Adrenal gland (tissue), 12 donors: ENCODE results near the gene SGK2. TPM values are rescaled to one million over a fixed set of nuclear protein-coding genes. Genes with fewer than 3 reads are reported as not detected.
A peak's percentile ranks its signal among the peaks of the same experiment; 100 is the strongest.

ENCODE experiments used
- DNase-seq, 7 donors: peaks; one replicate each; pipeline ENCODE4 v3.0.0-alpha.2; 2019 to 2020
- H3K27ac ChIP-seq, 5 donors: fragments of 200-600 bp; sonication (generic) in 4 of 5; 1 replicate in 3 of 5; 2 replicates in 2 of 5; pipeline versions ENCODE4 v1.5.1 to v1.8.0; 2016 to 2020; ENCODE audit warnings: mild to moderate bottlenecking in 1 of 5
- H3K27me3 ChIP-seq: fragments of 200-600 bp; 2 replicates; pipeline ENCODE4 v1.8.0; 2021
- H3K36me3 ChIP-seq, 2 donors: fragments of 200-600 bp; replicated peaks in 1 of 2; 1 replicate in 1 of 2; 2 replicates in 1 of 2; pipeline versions ENCODE4 v1.5.1 to v1.8.0; 2018 to 2022
- H3K4me1 ChIP-seq, 2 donors: fragments of 200-600 bp; replicated peaks in 1 of 2; 1 replicate in 1 of 2; 2 replicates in 1 of 2; pipeline versions ENCODE4 v1.5.1 to v1.8.0; 2018 to 2021
- H3K4me3 ChIP-seq, 4 donors: fragments of 200-600 bp; sonication (generic) in 3 of 4; one replicate each; pipeline ENCODE4 v1.5.1; 2016 to 2018
- H3K9me3 ChIP-seq, 3 donors: fragments of 200-600 bp; sonication (generic) in 1 of 3; replicated peaks in 1 of 3; 1 replicate in 2 of 3; 2 replicates in 1 of 3; pipeline versions ENCODE4 v1.5.1 to v1.8.0; 2016 to 2021
- CTCF ChIP-seq, 6 experiments: fragments of 450-650 bp in 4 of 6; fragments of 200-600 bp in 2 of 6; sonication (generic) in 1 of 6; IDR thresholded peaks; 1 replicate in 5 of 6; 2 replicates in 1 of 6; pipeline versions ENCODE4 v1.5.1 to v1.8.0; 2016 to 2021; ENCODE audit warnings: antibody characterized with exemption in 6 of 6, mild to moderate bottlenecking in 2 of 6, moderate library complexity in 1 of 6
- POLR2A ChIP-seq, 2 donors: fragments of 450-650 bp; IDR thresholded peaks; one replicate each; pipeline ENCODE4 v1.6.1; 2017; ENCODE audit warnings: antibody characterized with exemption in 2 of 2, mild to moderate bottlenecking in 2 of 2, moderate library complexity in 1 of 2
- WGBS, 4 donors: extraction: QIAGEN DNeasy Blood & Tissue Kit in 2 of 4; methylation state at CpG; one replicate each; pipeline versions ENCODE4 v1.1.5 to v1.1.7; 2013 to 2017; 5-methylcytosine and 5-hydroxymethylcytosine counted together
- intact Hi-C, 2 donors: fragments of 100-400 bp; cut with DNase I; formaldehyde crosslinking; loops; one replicate each; pipeline versions ENCODE4 v1.14.1 to v1.15.0; 2022 to 2023
- polyA plus RNA-seq, 3 donors: library from polyadenylated mRNA; stranded (reverse); fragments of 200-250 nt in 2 of 3; fragments of 350-450 nt in 1 of 3; fragmentation: Illumina TruSeq in 1 of 3; extraction: RNeasy Lipid Tissue Mini Kit (QIAGEN cat#74804) in 1 of 3; gene quantifications; one replicate each; pipeline ENCODE4 v1.2.3, GENCODE V29; 2013 to 2014
- total RNA-seq, 9 donors: library from RNA; depleted of rRNA in 4 of 9; stranded (reverse); fragments of >200 nt in 4 of 9; fragments of 120-200 nt in 1 of 9; fragmentation: NEBNext Ultra II Directional in 1 of 9; extraction: Animal tissue kit (Norgen Biotek cat#: 25700) in 1 of 9; gene quantifications; one replicate each; pipeline versions ENCODE4 v1.1.0 to v1.2.4, GENCODE V29; 2013 to 2023
- donor health status: healthy with polysubstance abuse.
- donor health status: Bipolar disorder and iron deficiency.
- donor health status: DM: yes; HTN: yes; CAD: no.
- donor health status: DM: no; HTN: no; CAD: no.
- donor health status: DM: no; HTN: no; CAD: no.
- donor health status: DM: yes; HTN: yes; CAD: no.

The SGK2 gene
- total and polyA plus RNA-seq, 12 donors = 0.38 to 4.9 (median 1.3) TPM; not detected in 2

DNA sequence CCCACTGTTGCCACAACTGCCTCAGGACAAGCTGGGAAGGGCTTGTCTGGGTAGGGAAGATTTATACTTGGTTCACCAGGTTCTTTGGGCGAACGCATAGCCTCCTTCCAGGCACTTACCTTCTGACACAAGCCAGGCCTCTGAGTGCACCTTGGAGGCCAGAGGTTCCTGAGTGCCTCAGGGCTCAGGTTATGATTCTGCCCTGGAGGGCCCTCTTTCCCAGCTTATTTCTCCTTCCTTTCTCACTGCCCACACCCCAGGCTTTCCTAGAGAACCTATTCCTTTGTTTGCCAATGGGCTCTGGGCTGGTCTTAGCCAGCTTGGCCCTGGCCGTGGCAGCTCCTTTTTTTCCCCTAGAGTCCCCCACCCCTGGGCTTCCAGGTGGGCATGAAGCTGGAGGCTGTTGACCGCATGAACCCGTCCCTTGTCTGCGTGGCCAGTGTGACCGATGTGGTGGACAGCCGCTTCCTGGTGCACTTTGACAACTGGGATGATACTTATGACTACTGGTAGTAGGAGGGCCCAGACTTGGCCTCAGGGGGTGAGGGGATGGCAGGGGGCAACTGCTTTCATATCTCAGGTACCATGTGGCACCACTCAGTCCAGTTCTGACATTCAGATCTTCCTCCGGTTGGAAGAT, 26.3 kb upstream of the SGK2 start:
- Histone ChIP-seq H3K27ac (peak overlapping the region in 3 of 5 donors; percentile 58 to 72 (median 64)), H3K4me1 (peaks cover 0 to 4% of the 10 kb centered on the region in 2 donors), H3K9me3 (no peaks in the 10 kb centered on the region), H3K4me3 (no peak overlapping the region), H3K27me3 (no peaks in the 10 kb centered on the region), H3K36me3 (no peaks in the 10 kb centered on the region)
- intact Hi-C loops = loop anchor here in 1 of 2 donors (10.0 kb wide), 1 partner anchor 162 kb away; no protein-coding TSS in a partner anchor
- no peak for DNase-seq
- 83 to 95% (median 92%) methylated on average over 5 to 9 of the region's 9 CpGs for WGBS, 4 donors
- TF ChIP-seq CTCF (IDR thresholded peaks at IDR 0.05) (no peak), POLR2A (IDR thresholded peaks at IDR 0.05) (no peak)

DNA sequence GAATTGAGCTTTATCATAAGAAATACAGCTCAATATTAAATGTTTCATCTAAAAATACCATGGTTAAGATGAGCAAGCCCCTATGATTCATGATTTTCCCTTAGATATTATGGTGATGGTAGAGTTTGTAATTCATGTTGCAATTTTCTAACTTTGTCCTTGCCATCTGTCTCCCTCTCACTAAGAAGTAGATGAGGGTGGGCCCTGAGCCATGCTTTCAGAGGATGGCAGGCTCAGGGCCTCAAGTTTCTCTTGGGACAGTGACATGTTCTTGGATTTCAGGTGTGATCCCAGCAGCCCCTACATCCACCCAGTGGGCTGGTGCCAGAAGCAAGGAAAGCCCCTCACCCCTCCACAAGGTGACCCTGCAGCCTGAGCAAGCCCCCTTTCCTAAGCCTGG, 25.8 kb upstream of the SGK2 start:
- Histone ChIP-seq H3K27me3 (no peaks in the 10 kb centered on the region), H3K4me1 (peaks cover 0 to 4% of the 10 kb centered on the region in 2 donors), H3K4me3 (no peak overlapping the region), H3K27ac (peak overlapping the region in 3 of 5 donors; percentile 58 to 72 (median 64)), H3K9me3 (no peaks in the 10 kb centered on the region), H3K36me3 (no peaks in the 10 kb centered on the region)
- peak in 3 of 7 donors; percentile 28 to 66 (median 40) for DNase-seq
- intact Hi-C loops = loop anchor here in 1 of 2 donors (10.0 kb wide), 1 partner anchor 162 kb away; no protein-coding TSS in a partner anchor
- no peak for TF ChIP-seq POLR2A (IDR thresholded peaks at IDR 0.05)
- TF ChIP-seq CTCF (IDR thresholded peaks at IDR 0.05) = no peak

GRCh38 chr20:43534016-43534415, 24.8 kb upstream of the SGK2 start:
- Histone ChIP-seq H3K27me3 (no peaks in the 10 kb centered on the region), H3K27ac (no peak overlapping the region), H3K4me1 (peaks cover 0 to 4% of the 10 kb centered on the region in 2 donors), H3K4me3 (no peak overlapping the region), H3K36me3 (no peaks in the 10 kb centered on the region), H3K9me3 (no peaks in the 10 kb centered on the region)
- intact Hi-C loops = loop anchor here in 1 of 2 donors (10.0 kb wide), 1 partner anchor 161 kb away; no protein-coding TSS in a partner anchor
- no peak for TF ChIP-seq CTCF (IDR thresholded peaks at IDR 0.05)
- no peak for TF ChIP-seq POLR2A (IDR thresholded peaks at IDR 0.05)
- no peak for DNase-seq
- WGBS, 4 donors = 94 to 97% (median 95%) methylated on average over 6 to 7 of the region's 7 CpGs

DNA sequence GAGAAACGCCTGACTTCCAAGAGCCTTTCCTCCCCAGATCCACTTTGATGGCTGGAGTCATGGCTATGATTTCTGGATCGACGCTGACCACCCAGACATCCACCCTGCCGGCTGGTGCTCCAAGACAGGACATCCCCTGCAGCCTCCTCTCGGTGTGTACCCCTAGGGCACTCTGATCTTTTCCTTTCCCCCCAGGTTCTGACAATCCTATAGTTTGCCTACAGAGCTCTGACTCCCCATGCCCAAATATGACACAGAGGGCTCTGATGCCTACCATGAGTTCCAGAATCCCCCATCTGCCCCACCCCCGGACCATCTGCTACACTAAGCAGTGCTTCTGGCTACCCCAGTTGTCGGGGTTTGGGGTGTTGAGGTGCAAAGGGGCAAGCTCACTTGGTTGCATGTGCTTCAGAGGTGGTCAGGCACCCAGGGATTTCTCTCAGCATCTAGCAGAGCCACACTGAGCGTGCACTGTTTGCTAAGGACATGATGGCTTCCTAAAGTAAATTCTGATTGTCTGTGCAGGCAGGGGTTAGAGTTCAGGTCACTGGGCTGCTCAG, 24.0 kb upstream of the SGK2 start:
- H3K9me3 ChIP-seq = no peaks in the 10 kb centered on the region
- no peaks in the 10 kb centered on the region for H3K27me3 ChIP-seq
- H3K27ac ChIP-seq = no peak overlapping the region
- TF ChIP-seq POLR2A (IDR thresholded peaks at IDR 0.05) (no peak), CTCF (IDR thresholded peaks at IDR 0.05) (no peak)
- H3K36me3 ChIP-seq = no peaks in the 10 kb centered on the region
- no peak for DNase-seq
- no peak overlapping the region for H3K4me3 ChIP-seq
- intact Hi-C loops = loop anchor here (5.0 to 10.0 kb wide), 3 partner anchors 157 to 552 kb away; no protein-coding TSS in a partner anchor
- peaks cover 0 to 4% of the 10 kb centered on the region in 2 donors for H3K4me1 ChIP-seq
- WGBS, 4 donors = 89 to 94% (median 90%) methylated on average over 7 to 8 of the region's 8 CpGs
